T-helper 22 cell (primary cell): ENCODE results near the gene TNFAIP2.

ENCODE experiments used
- DNase-seq: peaks from one replicate; pipeline ENCODE4 v3.0.0-alpha.2; 2020; ENCODE audit warnings: low read depth

The TNFAIP2 gene

DNA sequence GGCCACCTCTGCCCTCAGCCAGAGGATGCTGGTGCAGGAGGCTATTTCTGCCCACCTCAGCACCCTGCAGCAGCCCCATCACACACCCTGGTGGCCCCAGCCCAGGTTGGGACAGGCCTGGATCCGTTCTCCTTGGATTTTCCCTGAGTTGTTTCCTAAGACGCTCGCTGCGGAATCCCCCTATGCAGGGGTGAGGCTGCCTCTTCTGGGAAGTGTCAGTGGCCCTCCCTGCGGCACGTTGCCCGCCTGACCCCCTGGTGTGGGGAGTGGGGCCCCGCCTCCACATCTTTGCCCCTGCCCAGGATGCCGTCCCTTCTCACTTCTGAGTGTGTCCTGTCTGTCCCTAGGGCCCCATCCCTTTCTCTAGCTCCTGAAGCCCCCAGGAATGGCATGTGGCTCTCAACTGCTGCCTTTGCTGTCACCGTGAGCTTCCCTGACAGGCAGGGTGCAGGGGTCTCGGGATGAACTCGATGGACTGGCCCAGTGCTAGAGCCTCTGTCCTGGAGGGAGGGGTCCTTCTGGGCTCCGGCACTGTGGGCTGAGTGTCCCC is 29.3 kb upstream of the TNFAIP2 start:
- no peak for DNase-seq

DNA sequence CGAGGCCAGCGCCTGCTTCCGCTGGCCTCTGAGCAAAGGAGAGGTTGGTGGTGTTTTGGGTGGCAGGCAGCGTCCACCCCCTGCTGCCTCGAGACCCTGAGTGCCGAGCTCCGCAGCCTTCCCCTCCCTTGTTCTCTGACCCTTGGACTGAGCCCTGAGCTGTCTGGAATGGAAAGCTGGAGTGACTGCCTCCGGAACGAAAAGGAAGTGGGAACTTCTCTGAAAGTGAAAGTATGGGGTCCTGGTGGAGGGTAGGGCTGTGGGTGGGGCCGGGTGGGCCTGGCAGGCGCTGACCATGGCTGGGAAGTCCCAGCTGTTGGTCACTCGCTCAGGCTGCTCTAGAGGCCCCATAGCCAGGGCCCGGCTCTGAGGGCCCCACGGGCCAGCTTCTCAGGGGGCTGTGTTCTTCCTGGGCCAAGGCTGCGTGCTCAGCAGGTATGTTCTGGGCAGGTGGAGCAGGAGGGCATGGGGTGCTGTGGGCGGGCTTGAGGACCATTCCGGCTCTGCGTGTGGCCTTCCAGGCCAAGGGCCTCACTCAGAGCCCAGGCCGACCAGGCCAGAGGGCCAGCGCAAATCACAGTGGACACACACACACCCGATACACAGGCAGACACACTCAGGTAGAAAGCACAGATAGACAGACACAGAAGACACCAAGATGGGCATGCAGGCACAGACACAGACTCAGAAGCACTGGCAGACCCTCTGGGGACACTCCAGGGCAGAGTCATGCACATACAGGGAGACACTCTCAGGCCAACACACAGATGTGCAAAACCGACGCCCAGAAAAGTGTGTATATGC is 28.7 kb upstream of the TNFAIP2 start, which contains the start of gene EXOC3L4:
Gene EXOC3L4 (plus strand): TSS at position 320 of the 804 bp plus-strand sequence. CDS start 5,495 bp downstream, outside the sequence.
- no peak for DNase-seq

DNA sequence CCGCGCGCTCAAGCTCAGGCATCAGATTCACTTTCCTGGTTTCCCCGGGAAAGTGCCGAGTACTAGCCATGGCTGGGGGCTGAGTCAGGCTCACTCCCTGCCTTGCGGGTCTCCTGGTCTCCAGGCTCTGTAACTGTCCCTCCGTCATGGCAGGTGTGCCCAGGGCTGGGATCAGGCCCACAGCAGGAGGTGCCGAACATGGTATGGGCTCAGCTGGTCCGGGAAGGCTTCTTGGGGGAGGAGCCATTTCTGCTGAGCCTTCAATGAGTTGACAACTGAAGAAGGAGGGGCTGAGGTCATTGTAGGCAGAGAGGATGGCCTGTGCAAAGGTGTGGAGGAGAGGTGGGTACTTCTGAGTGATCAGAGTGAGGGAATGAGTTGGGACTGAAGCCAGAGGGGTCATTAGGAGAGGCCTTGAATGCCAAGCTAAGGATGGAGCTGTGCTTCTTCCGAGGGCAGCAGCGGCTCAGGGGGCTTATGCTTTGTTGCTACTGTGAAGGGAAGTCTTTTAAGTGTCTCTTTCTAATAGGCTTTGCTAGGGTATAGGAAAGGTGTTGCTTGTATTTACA is 28.0 kb upstream of the TNFAIP2 start:
- DNase-seq, result no peak

GRCh38 chr14:103096387-103096786 is 26.9 kb upstream of the TNFAIP2 start:
- DNase-seq, result no peak

GRCh38 chr14:103097244-103097993 is 25.8 kb upstream of the TNFAIP2 start:
- DNase-seq, result no peak

- DNase-seq, result no peak
These were observed 25.0 kb upstream of the TNFAIP2 start for GRCh38 chr14:103097994-103098957.

GRCh38 chr14:103099081-103099732 is 24.1 kb upstream of the TNFAIP2 start:
- DNase-seq, result no peak

GRCh38 chr14:103099733-103100280 is 23.5 kb upstream of the TNFAIP2 start:
- no peak for DNase-seq

- no peak for DNase-seq
These were observed 22.8 kb upstream of the TNFAIP2 start for GRCh38 chr14:103100281-103101121.

GRCh38 chr14:103101257-103101962 is 21.9 kb upstream of the TNFAIP2 start:
- DNase-seq, result no peak

DNA sequence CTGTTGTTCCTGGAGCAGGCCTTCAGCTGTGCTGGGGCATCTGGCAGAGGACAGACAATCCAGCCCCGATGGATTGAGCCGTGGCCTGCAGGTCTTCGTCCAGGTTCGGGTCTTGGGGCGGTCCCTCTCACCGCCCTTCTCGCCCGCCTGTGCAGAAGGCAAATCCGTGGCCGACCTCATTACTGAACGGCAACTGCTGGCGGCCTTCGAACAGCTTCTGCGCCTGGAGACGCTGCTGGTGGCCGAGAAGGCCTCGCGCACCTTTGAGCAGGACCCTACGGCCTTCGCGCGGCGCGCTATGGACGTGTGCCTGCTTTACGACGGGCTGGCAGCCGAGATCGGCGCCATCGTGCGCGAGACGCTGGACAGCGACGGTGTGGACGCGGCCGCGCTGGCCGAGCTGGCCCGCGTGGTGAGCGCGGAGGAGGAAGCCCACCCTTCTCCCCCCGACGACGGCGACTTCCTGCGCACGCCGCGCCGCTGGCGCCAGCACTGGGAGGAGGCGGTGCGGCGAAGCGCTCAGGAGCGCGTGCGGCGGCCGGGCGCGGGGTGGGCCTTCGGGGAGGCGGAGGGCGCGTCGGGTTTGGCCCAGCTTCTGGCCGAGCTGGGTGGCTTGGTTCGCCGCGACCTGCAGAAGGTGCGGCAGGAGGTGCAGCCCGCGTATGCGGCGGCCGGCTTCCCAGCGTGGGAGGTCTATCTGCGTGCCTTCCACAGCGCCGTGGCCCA is 21.1 kb upstream of the TNFAIP2 start:
- no peak for DNase-seq

GRCh38 chr14:103102689-103103260 is 20.5 kb upstream of the TNFAIP2 start:
- DNase-seq, result no peak

GRCh38 chr14:103103461-103104388 is 19.5 kb upstream of the TNFAIP2 start:
- DNase-seq, result no peak

DNA sequence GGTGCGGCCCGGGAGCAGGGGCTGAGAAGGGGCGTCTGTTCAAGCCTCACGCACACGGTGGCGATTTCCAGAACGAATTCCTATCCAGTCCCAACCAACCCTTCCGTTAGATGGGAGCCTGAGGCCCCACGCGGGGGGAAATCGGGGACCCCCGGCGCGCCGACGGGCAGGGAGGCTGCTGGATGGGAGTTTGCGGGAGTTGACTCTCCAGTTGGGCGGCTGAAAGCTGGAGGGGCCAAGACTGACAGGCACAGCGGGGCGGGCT is 18.9 kb upstream of the TNFAIP2 start:
- no peak for DNase-seq

DNA sequence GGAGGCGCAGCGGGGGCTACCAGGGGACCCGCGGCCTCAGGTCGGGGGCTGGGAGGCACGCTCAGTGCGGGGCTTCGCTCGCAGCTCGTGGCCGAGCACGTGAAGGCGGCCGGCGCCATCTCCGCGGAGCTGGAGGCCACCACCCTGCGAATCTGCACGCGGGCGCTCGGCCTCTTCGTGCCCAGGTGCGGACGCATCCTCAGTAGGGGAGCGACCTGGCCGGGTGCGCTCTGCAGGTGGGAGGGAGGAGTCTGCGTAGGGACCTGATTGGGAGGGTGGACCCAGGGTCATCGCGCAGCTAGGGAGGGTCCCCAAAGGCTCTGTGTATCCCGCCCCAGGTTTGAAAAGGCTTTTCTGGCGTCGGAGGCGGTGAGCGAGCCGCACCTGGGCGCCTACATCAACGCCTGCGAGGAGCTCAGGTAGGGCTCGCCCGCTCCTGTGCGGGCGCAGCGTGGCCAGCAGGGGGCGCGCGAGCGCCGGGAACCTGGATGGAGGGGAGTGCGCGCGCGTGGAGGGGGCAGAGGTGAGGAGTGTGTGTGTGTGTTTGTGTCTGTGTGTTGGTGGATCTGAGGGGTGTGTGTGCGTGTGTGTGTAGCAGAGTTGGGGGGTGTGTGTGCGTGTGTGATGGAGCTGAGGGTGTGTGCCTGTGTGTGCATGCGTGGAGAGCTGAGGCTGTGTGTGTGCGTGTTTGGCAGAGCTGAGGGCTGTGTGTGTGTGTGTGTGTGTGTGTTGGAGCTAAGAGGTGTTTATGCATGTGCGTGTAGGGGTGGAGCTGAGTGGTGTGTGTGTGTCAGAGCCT is 18.4 kb upstream of the TNFAIP2 start:
- DNase-seq, result peak; percentile 29

DNA sequence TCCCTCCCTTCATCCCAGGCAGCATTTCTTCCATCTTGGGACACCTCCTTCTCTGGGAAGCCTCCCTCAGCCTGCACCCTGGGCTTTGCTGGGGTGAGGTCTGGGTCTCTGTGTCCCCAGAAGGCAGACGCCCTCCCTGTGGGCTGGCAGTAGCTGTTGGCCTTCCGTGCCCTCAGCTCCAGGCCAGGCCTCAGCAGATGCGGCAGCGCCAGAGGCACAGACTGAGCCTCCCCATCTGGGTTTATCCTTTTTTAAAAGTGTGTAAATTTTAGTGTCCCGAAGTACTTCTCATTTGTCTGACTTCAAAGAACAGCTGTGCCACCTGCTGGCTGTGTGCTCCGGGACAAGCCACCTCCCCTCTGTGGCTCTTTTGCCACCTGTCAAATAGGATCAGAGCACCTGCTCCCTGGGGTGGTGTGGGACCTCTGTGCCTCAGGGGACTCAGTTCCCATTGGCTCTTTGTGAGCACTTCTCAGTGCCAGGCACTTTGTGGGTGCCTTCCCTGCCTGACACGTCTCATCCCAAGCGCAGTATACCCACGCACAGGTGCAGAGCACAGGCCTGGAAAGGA is 17.6 kb upstream of the TNFAIP2 start:
- no peak for DNase-seq
